HG02763 (cell line): ENCODE results near the gene KCNN3.

Experiments
- ATAC-seq: cut with Tn5 transposase; IDR thresholded peaks from one replicate; pipeline ENCODE4 v1.9.1; 2021; ENCODE audit warnings: mild to moderate bottlenecking, moderate library complexity; ENCODE audit not compliant: unreplicated experiment

The KCNN3 gene

DNA sequence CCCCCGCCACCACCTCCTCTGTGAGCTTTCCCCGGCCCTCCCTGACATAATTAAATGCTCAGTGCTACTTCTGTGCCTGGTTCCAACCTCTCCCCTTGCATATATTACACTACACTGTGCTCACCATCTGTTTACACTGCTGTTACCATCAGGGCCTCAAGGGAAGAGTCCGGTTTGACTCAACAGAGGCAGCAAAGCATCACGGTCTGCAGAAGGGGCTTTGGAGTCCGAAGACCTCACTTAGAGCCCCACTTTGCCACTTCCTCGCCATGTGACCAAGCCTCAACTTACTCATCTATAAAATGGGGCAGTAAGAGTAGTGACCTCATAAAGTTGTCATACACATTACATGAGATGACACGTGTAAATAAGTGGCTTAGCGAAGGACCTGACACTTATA, 27.4 kb downstream of the KCNN3 start:
- ATAC-seq: no peak

DNA sequence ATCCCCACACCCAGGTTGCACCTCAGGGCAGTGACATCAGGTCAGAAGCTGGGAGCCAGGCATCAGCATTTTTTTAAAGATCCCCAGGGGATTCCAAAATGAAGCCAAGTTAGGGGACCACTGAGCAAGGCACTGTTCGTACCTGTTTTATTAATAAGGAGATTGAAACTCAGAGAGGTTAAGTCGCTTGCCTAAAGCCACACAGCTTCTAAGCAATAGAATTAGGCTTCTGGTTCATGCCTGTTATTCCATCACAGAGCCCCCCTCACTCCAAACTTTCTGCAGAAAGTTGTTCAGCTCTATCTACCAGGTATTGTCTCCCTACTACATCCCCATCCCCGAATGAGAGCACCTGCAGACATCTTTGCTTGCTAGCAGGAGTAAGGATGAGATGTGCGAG, 28.7 kb downstream of the KCNN3 start:
- ATAC-seq: no peak

DNA sequence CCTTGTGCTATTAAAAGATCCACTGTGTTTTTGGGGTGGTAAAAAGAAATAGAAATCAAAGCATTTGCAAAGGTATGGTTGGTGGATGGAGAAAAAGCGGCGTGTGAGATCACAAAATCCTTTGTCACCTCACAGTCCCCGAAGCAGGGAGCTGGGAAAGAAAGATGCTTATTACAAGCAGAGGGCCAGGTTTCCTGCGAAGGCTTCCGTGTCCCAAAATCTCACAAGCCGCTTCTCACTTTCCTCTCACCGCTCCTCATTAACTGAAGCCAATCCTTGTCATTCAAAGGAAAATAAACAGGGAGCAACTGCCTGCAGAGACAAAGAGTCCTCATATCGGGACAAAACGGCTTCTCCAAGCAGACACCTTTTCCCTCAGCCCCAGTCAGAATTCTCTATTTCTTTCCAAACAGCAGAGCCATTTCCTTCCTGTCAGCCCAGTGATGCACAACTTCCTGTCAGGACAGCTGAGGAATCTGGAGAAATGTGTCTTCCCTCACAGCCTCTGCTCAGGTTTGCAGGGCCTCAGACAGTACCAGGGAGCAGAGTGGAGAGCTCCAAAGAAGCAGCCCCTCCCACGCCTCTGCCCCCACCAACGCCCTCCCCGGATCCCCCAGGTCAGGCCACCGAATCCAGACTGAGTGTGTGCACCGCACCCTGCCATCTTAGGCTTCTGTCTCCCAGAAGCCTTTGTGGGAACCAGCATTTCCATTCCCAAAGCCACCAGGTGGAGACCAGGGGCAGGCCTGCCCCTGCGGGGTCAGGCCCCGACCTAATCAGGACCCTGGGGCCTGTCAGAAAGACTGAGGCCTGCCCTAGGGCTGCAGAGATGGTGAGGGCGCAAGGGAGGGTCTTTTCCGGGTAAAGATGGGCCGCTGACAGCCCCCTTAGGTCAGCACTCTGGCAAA, 29.6 kb downstream of the KCNN3 start:
- no peak for ATAC-seq

DNA sequence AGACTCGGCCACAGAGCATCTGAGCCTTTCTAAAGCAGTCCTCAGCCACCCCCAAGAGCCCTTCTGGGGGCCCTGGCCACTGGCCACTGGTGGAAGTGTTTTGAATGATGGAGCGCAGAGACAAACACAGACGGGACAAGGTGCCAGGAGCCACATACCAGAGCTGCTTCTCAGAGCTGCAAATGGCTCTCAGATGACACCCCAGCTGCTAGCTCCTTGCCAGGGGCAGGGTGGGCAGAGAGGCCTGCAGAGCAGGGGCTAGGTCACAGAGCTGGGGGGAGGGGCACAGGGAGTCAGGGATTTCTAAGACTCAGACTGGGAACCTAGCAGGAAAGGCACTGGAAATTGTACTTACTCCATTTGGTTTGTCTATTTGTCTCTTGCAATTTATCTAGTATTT, 30.4 kb downstream of the KCNN3 start:
- no peak for ATAC-seq

DNA sequence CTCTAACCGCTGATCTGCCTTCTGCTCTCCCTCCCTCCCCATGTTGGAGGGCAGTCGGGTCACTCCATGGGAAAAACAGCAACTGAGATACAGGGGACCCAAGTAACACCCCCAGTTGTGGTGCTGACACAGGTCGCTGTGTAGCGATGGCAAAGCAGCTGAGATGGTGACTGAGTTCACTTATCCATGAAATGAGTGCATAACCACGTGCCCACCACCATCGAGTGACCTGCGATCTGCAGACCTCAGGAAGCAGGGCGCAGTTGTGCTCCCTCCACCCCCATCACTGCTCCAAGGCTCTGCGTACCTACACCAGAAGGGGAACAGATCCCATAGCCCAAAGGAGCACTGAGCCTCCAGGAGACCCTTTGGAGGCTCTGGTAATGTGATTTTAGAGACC, 31.1 kb downstream of the KCNN3 start:
- no peak for ATAC-seq

DNA sequence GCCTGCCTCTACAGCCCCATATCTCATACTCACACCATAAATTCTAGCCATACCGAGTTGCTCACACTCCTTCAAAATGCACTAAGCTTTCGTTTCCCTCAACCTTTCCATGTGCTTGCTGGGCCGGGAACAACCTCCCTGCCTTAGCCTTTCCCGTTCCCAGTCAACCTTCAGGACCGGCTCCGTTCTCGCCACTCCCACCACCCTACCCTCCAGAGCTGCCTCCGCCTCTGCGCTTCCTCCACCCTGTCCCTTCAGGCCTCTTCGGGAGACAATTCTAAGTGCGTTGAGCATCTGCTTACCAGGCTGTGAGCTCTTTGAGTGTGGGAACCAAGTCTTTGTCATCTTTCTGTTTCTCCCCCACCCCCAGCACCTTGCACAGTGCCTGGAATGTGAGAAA, 31.6 kb downstream of the KCNN3 start:
- ATAC-seq: no peak

DNA sequence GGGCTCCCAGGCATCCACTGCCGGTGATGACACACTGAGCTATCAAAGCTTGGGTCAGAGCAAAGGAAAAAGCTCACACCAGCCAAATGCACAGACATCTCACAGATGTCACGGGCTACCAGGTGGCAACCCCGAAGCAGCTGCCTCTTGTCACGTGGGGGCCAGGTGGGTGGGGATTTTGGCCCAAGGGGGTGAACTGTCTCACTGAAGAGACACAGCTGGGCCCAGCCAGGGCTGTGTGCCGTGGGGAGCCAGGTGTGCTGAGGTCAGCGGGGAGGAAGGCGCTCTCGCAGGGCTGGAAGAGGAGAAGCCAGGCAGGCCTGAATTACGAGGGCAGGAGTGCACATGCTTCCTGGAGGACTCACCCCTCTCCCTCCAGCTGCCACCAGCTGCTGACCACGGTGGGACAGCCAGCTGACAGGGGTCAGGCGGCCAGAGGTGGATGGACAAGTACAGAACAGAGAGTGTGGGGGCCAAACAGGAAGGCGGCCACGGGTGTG, 32.4 kb downstream of the KCNN3 start:
- ATAC-seq: peak; percentile 85

DNA sequence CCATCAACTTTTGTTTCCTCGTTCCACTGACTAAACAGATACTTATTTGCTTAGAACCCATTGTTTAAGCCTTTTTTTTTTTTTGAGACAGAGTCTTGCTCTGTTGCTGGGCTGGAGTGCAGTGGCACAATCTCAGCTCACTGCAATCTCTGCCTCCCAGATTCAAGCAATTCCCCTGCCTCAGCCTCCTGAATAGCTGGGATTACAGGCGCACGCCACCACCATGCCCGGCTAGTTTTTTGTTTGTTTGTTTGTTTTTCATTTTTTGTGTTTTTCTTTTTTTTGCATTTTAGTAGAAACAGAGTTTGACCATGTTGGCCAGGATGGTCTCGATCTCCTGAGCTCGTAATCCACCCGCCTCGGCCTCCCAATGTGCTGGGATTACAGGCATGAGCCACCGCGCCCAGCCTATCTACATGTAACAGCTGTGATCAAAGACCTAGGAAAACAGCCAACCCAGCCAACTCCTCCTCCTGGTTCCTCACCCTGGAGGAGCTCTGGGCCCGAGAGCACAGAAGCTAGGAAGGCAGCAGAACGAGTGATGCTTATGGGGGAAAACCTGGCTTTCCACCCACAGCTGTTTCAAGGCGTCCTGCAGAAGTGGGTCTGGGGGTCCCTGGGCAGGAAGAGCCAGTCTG, 32.9 kb downstream of the KCNN3 start:
- ATAC-seq: no peak

DNA sequence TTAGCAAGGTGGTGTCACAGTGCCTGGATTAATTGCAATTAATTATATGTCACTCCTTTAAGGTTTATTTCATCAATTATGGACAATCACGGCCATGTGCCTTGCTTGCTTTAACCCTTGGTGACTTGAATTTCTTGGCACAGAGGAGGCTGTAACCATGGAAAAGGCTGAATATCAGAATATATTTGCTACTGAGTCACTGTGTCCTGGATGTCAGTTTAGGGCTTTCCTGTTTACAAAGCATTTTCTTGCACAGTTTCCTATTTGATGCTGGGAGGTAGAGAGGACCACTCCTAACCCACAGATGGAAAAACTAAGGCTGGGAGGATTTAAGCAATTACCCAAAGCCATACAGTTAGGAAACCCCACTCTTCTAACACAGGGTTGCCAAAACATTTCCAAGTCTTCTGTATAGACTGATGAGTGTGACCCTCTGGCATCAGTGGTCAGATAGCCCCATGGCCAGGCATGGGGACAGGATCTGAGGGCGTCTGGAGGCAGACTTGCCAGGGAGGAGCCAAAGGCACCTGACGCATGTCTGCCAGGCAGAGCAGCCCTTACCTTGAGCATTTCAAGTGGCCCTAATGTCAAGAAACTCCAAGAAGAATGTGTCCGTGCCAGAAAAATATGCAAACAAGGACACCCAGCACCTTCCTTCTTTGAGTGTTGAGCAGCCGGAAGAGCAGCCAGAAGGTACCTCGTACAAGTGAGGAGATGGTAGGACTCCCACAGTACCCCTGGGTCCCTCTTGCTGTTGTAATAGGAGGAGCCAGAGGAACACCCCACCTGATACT, 34.4 kb downstream of the KCNN3 start:
- no peak for ATAC-seq

DNA sequence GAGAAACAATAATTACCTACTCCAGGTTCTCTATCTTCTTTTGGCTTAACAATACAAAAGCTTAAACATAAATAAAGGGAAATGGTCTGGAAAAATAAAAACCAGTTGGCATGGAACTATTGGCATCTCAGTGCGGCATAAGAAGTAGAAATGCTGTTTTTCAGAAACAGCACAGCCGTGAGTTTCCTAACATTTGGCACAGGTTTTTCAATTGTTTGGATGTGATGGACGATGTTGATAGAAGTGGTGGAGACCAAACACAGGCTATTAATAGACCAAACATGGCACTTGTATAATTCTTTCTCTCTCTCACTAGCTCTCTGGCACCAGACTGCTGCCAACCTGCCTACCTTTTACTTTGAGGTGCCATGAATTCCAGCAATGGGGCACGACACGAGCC, 36.2 kb downstream of the KCNN3 start:
- no peak for ATAC-seq

DNA sequence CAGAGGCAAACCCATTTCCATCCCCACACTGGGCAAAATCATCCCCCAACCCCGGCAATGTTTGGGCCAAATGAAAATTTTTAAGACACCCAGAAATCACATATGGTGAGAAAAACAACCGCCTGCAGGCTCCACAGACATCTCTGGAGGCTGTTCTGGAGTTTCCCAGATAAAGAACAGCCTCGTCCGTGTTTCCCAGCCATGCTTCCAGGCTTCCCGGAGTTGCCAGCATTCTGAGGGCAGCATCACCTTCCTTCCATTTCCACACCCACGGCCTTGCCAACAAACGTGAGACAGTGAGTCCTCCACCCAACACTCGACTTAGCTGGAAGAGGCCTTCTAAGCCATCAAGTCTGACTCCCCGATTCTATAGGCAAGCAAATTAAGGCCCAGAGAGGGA, 36.9 kb downstream of the KCNN3 start:
- no peak for ATAC-seq

DNA sequence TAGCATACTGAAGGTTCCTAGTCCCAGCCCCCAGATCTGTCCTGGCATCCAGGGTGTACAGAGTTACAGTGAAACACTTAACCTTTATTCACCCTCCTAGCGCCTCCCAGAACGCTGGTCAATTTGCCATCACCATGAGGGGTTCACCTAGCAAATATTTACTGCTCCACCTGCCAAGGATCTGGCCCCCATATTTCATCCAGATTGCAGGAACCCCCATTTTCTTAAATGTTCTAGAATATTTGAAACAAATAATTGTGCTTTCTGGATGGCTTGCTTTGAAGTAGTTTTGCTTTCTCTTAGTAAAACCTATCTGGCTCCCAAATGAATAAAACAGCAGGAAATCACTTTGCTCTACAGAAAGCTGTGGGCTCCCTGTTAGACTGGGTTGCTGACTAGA, 37.7 kb downstream of the KCNN3 start:
- no peak for ATAC-seq

DNA sequence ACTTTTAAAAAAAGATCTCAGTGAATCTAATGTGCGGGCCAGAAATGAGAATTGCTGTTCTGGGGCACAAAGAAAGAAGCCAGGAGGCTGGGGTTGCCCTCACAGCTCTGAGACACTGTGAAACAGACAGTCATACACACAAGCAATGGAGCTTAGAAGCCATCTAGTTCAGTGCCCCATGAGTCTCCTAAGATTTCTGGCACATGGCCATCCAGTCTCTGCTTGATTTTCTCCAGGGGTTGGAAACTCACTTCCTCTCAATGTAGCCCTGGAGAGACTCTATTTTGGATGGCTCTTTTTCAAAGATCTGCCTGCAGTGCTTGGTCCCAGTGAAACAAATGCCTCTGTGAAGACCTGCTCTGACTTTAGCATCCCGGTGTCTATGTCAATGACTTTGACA, 38.6 kb downstream of the KCNN3 start:
- ATAC-seq: no peak

DNA sequence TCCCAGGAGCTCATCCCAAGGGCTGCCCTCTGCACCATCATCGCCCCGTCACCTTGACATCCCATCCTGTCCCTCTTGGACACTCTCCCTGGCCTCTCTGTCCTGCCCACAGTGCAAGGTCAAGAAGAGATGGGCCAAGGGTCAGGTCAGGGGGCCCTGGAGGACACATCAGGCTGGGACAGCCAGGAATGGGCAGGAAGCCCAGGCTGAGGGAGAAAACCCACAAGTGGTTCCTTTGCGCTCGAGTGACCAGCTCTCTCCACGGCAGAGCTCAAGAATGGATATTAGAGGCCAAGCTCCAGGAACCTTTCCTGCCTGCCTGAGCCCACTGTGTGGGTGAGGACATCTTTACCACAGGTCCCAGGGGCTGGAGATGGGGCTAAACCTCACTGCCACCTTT, 41.0 kb downstream of the KCNN3 start:
- no peak for ATAC-seq

DNA sequence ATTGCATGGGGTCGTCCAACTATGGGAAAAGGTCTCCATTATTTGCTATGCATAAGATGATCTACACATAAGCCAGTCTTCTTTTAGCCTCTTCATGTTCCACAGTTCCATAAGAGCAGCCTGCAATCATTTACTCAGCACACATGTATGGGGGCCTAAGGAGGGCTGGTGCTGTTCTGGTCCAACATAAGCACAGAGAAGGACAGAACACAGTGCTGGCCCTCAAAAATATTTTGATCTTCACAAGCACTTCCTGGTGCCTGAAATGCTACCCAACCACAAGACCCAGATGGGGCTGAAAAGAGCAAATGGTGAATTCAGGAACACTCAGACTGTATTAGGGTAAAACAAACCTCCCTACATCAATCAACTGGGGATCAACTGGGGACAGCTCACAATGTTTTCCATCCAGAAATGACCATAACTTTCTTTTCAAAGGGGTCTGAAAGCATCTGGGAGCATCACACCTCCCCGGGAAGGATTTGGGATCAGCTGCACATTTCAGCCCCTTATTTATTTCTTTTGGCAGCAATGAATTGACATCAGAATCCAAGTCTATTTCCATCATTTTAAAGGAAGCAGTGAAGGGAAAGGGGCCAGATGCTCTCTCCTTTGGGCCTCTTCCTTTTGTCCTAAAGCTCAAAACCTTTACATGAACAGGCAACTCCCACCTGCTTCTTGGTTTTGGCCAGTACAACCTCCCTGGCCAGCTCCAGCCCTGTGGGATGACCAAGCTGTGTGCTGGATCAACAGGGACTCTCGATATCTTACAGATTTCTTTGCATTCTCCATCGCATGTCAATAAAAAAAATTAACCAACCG, 45.7 kb downstream of the KCNN3 start:
- ATAC-seq: no peak

DNA sequence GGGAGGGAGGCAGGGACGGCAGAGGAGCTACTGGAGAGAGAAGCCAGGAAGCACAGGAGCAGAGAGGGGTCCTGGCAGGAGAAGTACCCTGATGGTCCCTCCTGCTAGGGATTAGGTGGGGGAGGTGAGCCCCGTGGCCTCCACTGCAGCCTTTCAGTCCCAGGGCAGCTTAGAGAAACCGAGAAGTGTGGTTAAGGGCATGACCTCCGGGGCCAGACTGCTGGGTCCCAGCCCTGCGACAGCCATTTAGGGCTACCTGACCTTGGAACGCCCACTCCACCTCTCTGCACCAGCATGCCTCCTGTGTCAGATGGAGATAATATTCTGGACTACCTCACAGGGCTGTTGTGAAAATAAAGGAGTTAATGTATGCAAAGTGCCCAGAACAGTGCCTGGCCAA, 47.4 kb downstream of the KCNN3 start:
- no peak for ATAC-seq

DNA sequence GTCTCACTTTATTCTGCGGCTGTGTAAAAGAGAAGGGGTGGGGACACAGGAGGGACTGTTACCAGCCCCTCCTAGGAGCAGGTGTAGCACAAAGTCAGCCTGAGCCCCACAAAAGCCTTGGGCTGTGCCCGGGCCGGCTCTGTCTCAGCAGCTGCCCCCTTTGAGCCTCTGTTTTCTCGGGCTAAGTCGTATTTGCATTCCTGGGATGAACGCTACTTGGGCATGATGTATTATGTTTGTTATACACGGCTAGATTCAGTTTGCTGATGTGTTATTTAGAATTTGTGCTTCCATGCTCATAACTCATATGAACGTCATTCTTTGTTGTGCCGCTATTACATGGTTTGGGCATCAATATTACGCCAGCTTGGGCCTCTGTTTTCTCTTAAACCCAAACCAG, 47.8 kb downstream of the KCNN3 start:
- ATAC-seq: no peak

DNA sequence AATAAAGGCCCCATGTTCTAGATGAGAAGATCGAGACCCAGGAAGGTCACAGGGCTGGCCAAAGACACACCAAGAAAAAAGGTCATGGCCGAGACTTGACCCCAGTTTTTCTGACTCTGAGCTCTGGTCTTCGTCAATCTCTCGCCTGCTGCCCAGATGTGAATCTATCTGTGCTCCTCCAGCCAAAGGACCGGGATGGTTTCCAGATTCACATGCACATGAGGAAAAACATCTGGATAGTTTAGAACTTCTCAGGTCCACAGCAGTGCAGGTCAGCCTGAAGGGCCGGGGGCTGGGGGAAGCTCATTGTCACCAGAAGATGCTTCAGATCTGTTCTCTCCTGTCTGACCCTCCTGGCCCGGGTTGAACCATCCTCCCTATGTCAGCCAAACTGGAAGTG, 49.0 kb downstream of the KCNN3 start:
- no peak for ATAC-seq

DNA sequence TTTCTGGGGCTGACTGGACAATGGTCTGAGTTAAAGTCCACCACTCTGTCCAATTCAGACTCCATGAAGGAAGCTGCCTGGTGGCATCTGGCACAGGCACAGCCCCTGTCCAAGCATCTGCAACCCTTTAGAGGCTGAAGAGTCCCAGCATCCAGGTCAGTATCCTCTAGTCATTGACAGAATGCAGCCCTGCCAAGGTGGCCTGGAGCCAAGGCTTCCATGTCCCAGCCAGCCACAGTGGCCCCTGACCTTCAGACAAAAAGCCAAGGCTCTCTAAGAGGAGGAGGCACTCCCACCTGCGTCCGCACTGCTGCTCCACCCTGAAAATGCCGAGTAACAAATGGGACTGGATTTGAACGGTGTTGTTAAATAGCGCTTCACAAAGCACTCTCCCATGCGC, 49.4 kb downstream of the KCNN3 start:
- no peak for ATAC-seq
